Right atrium auricular region (tissue), 2 donors: ENCODE measurements around the gene AQP12A. TPM values are rescaled to one million over a fixed set of nuclear protein-coding genes. Genes with fewer than 3 reads are reported as not detected.

Experiments
- DNase-seq: peaks from one replicate; pipeline ENCODE4 v3.0.0-alpha.2; 2019; ENCODE audit warnings: low spot score
- H3K27ac ChIP-seq, 2 donors: fragments of 200-600 bp; sonication (generic); 1 replicate in 1 of 2; 2 replicates in 1 of 2; pipeline ENCODE4 v1.5.1; 2016 to 2019
- H3K27me3 ChIP-seq, 2 donors: fragments of 200-600 bp; sonication (generic); one replicate each; pipeline versions ENCODE4 v1.5.1 to v1.6.0; 2017 to 2019
- H3K36me3 ChIP-seq: fragments of 200-600 bp; sonication (generic); one replicate; pipeline ENCODE4 v1.5.1; 2016
- H3K4me1 ChIP-seq, 2 donors: fragments of 200-600 bp; sonication (generic); one replicate each; pipeline versions ENCODE4 v1.5.1 to v1.6.0; 2017 to 2019
- H3K4me3 ChIP-seq, 2 donors: fragments of 200-600 bp; sonication (generic); 1 replicate in 1 of 2; 2 replicates in 1 of 2; pipeline ENCODE4 v1.5.1; 2017 to 2019; ENCODE audit warnings: mild to moderate bottlenecking in 1 of 2, moderate library complexity in 1 of 2
- H3K9me3 ChIP-seq, 2 donors: fragments of 200-600 bp; sonication (generic); one replicate each; pipeline ENCODE4 v1.5.1; 2019
- total RNA-seq, 2 donors: library from RNA; depleted of rRNA; stranded (reverse); fragments of >200 nt; gene quantifications; one replicate each; pipeline ENCODE4 v1.1.0, GENCODE V29; 2016
- TF ChIP-seq, protein P1 (sequence below), 2 donors: fragments of 200-600 bp; sonication (generic); IDR thresholded peaks; one replicate each; pipeline ENCODE4 v1.5.1; 2019; ENCODE audit warnings: antibody characterized with exemption in 2 of 2

AQP12A gene
- total RNA-seq, 2 donors from 2014 or later: not detected

DNA sequence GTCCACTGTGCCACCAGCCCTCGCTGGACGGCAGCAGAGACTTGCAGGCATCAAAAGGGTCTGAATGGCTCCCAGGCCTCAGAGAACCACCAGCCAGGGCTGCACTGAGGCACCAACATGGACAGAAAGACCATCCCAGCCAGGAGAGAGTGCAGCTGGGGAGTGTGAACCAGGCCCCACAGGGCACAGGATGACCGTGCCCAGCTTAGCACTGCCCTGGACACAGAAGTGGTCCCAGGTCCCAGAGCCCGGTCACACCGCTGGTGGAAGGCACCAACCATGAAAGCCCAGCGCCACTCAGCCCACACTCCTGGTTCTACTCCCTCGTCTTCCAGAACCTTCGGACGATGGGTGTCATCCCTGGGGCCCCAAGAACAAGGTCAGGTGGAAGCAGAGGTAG lies 20.5 kb downstream of the AQP12A start:
- TF ChIP-seq, protein P1, sequence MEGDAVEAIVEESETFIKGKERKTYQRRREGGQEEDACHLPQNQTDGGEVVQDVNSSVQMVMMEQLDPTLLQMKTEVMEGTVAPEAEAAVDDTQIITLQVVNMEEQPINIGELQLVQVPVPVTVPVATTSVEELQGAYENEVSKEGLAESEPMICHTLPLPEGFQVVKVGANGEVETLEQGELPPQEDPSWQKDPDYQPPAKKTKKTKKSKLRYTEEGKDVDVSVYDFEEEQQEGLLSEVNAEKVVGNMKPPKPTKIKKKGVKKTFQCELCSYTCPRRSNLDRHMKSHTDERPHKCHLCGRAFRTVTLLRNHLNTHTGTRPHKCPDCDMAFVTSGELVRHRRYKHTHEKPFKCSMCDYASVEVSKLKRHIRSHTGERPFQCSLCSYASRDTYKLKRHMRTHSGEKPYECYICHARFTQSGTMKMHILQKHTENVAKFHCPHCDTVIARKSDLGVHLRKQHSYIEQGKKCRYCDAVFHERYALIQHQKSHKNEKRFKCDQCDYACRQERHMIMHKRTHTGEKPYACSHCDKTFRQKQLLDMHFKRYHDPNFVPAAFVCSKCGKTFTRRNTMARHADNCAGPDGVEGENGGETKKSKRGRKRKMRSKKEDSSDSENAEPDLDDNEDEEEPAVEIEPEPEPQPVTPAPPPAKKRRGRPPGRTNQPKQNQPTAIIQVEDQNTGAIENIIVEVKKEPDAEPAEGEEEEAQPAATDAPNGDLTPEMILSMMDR (IDR thresholded peaks at IDR 0.05): no peak
- Histone ChIP-seq H3K9me3 (no peaks in the 10 kb centered on the region), H3K4me3 (no peak overlapping the region), H3K36me3 (no peaks in the 10 kb centered on the region), H3K4me1 (no peaks in the 10 kb centered on the region), H3K27ac (no peak overlapping the region), H3K27me3 (no peaks in the 10 kb centered on the region)
- DNase-seq: no peak

DNA sequence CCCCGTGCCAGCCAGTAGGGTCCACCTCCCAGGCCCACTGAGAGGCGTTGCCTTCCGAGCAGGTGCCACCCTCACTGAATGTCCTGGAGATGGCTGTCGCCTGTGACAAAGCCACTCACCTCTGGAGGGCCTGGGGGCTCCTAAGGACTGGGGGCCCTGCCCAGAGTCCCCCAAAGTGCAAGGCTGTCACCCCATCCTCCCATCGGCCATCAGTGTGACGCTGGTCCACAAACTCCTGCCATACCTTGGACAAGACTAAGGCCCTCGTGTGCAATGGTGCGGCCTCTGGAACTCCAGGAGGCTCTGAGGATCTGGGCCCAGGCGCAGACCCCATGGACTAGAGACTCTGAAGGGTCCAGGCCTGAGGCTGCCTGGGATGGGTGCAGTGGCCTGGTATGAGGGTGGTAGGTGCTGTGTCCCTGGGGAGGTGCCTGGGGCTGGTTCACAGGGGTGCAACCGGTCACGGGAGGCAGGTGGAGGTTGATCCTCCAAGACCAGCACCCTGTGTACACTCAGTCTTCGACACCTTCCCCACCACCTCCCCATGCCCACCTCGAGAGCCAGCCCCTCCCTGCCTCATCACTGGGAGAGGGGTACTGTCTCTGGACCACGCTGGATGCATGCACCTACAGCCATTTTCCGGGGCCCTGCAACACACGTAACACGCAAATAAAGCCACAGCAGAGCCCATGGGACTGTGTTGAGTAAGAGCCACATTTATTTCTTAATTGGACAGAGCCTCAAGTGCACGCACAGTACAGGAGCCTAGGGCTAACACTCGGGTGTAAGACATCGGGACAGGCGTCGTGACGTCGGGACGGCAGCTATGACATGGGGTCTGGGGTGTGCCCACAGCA lies 21.6 kb downstream of the AQP12A start:
- TF ChIP-seq, protein P1 (IDR thresholded peaks at IDR 0.05): no peak
- H3K4me3 ChIP-seq: no peak overlapping the region
- no peaks in the 10 kb centered on the region for H3K27me3 ChIP-seq
- H3K4me1 ChIP-seq: no peaks in the 10 kb centered on the region
- H3K9me3 ChIP-seq: no peaks in the 10 kb centered on the region
- H3K36me3 ChIP-seq: no peaks in the 10 kb centered on the region
- no peak for DNase-seq
- no peak overlapping the region for H3K27ac ChIP-seq

DNA sequence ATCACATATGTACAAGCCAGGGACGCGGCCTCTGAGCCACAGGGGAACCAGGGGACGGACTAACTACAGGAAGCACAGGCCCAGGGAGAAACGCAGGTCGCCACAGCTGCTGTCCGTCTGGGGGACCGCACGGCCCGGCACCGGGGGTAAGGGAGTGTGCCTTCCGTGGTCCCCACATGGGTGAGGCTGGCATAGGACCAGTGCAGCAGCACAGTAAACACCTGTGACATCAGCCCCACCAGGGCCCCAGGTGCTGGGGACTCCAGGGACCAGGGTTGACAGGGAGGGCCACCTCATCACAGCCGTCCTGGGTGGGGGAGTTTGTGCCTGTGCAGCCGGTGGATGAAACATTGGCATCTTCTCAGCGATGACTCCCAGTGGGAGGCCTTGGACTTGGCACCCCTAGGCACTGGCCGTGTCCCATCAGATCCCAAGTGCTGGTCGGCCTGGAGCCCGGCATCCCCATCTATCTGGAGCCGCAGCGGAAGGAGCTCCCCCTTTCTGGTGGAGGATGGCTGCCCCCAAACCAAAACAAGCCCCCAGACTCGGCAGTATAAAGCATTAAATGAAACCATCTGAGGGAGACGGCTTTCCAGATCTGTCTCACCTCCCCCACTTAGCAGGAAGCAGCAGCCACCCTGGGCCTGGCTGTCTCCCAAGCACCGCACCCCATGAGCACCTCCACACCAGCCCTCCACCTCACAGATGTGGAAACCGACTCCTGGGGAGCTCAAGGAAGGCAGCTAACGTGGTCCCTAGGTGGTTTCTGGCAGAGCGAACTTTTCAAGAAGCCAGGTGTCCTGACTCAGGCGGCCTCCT lies 22.5 kb downstream of the AQP12A start:
- no peak for DNase-seq
- Histone ChIP-seq H3K4me1 (no peaks in the 10 kb centered on the region), H3K4me3 (no peak overlapping the region), H3K9me3 (no peaks in the 10 kb centered on the region), H3K27ac (no peak overlapping the region), H3K27me3 (no peaks in the 10 kb centered on the region), H3K36me3 (no peaks in the 10 kb centered on the region)
- TF ChIP-seq, protein P1 (IDR thresholded peaks at IDR 0.05): no peak

DNA sequence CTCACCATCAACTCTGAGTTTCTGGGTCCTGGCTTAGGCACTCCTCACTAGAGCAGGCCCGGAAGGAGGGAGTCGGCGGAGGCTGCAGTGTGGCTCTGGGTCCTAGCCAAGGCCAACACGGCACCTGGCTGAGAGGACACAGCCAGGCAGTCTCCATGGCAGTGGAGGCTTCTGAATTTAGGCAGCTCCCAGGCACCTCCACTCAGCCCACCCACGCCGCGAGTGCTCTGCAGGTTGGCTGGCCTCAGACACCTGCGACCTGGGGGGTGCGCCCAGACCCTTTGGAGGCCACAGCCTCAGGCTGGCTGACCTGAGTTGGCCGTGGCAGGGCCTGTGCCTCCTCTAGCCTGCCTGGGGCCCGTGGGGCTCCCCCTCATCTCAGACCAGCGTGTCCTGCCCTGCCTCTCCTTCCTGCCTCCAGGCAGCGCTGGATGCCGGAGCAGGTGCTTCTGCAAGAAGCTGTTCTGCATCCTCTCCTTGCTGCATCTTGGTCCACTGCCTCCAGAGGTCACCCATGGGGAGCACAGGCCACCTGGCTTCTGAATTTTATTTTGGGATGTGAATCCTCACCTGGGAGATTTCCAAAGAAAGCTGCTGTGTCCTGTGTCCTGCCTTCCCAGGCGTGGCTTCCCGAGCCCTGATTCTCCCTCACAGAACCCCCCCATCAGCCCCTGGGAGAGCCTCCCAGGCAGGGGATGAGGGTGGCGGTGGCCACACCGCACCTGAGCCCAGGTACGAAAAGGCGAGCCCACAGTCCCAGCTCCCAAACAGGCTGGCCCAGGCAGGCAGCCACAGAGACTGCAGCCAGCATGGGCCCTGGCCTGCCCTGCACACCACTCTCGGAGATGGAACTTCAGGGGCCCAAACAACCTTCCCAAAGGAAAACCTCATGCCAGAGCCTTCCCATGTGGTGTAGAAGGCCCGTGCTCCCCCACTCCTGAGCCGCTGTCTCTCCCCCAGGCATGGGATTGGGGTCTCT lies 23.4 kb downstream of the AQP12A start:
- TF ChIP-seq, protein P1 (IDR thresholded peaks at IDR 0.05): no peak
- Histone ChIP-seq H3K36me3 (no peaks in the 10 kb centered on the region), H3K4me3 (no peak overlapping the region), H3K4me1 (no peaks in the 10 kb centered on the region), H3K9me3 (no peaks in the 10 kb centered on the region), H3K27ac (no peak overlapping the region), H3K27me3 (no peaks in the 10 kb centered on the region)
- no peak for DNase-seq

DNA sequence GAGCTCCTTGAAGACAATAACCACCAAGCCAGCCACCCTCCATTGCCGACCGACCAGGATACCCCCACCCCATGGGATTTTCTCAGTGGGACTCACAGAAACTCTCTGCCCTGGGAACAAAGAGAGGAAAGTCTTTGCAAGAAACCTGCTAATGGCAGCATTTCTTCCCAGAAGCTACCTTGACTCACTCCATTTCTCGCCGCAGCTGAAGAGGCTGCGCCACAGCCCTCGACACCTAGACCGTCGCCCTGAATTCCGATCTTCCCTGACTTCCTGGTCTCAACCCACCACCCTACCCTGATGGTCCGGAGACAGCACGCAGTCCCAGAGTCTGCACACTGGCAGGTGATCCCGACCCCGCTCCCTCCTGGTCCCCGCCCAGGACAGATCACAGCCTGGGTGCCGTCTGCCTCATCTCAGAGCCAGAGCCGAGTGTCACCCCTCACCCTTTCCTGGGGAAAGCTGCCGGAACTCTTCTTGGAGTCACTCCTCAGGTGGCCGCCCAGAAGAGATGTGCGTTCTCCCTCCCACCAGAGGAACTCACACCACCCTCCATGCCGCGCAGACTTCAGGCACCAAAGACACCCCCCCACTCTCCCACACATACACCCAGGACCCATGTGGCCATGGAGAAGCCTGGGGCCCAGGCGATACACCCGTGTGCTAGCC lies 24.6 kb downstream of the AQP12A start:
- no peak overlapping the region for H3K4me3 ChIP-seq
- TF ChIP-seq, protein P1 (IDR thresholded peaks at IDR 0.05): no peak
- no peaks in the 10 kb centered on the region for H3K9me3 ChIP-seq
- DNase-seq: no peak
- H3K27ac ChIP-seq: no peak overlapping the region
- no peaks in the 10 kb centered on the region for H3K27me3 ChIP-seq
- no peaks in the 10 kb centered on the region for H3K4me1 ChIP-seq
- H3K36me3 ChIP-seq: no peaks in the 10 kb centered on the region
